ENCODE data around the gene RBMY1D. TPM values are rescaled to one million over a fixed set of nuclear protein-coding genes. Genes with fewer than 3 reads are reported as not detected.
"Not testable (repeated sequence)": the region's sequence is repeated elsewhere in the genome, so short reads cannot be mapped to it uniquely, and the experiment has no call there.

RBMY1D gene
- total RNA-seq, result not detected in 2 replicates

DNA sequence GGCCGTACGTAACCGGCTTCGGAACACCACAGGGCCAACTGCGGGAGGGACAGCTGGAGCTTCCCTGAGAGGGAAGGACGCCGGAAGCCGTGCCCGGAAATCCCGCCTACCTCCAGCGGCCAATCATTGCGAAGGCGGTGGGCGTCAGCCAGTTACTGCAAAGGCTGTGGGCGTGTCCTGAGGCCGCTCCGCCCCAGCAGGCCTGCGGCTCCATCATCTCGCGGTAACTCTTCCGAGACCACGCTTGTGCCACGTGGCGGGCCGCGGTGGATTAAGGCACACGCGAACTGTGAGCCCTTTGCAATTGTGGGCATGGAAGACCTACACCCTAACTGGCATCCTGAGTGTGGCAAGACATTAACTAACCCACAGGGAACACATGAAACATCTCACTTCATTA is at the start of gene RBMY1D:
Gene RBMY1D, minus strand, starts transcription at position 101 of the 400 bp plus-strand sequence. CDS start 2,013 bp downstream, outside the sequence.
- not testable (repeated sequence) for H3K4me1 ChIP-seq (ENCODE audit: insufficient read depth, low read length); H3K27me3 ChIP-seq (ENCODE audit: insufficient read depth, low read length); H3K79me2 ChIP-seq (ENCODE audit: insufficient read depth, low read length); H3K4me2 ChIP-seq (ENCODE audit: insufficient read depth, low read length); H2AFZ ChIP-seq (ENCODE audit: low read length); H3K36me3 ChIP-seq (ENCODE audit: insufficient read depth, low read length); DNase-seq (ENCODE audit: insufficient read length, low spot score, missing footprints); H4K20me1 ChIP-seq (ENCODE audit: insufficient read depth, low read length); H3K27ac ChIP-seq (ENCODE audit: low read depth, low read length); H3K9me3 ChIP-seq (ENCODE audit: low read depth, low read length); H3K4me3 ChIP-seq (ENCODE audit: insufficient read depth, low read length)

DNA sequence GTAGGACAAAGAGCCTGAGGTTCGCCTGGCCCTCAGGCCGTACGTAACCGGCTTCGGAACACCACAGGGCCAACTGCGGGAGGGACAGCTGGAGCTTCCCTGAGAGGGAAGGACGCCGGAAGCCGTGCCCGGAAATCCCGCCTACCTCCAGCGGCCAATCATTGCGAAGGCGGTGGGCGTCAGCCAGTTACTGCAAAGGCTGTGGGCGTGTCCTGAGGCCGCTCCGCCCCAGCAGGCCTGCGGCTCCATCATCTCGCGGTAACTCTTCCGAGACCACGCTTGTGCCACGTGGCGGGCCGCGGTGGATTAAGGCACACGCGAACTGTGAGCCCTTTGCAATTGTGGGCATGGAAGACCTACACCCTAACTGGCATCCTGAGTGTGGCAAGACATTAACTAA is 23.6 kb upstream of the RBMY1D start, which contains the start of gene RBMY1E:
Gene RBMY1E, minus strand, starts transcription at position 101 of the 400 bp plus-strand sequence. CDS start 1,978 bp downstream, outside the sequence.
- not testable (repeated sequence) for DNase-seq (ENCODE audit: insufficient read length, low spot score, missing footprints); H3K36me3 ChIP-seq (ENCODE audit: insufficient read depth, low read length); H3K27ac ChIP-seq (ENCODE audit: low read depth, low read length); H3K9me3 ChIP-seq (ENCODE audit: low read depth, low read length); H3K4me2 ChIP-seq (ENCODE audit: insufficient read depth, low read length); H2AFZ ChIP-seq (ENCODE audit: low read length); H3K79me2 ChIP-seq (ENCODE audit: insufficient read depth, low read length); H3K4me1 ChIP-seq (ENCODE audit: insufficient read depth, low read length); H3K4me3 ChIP-seq (ENCODE audit: insufficient read depth, low read length); H4K20me1 ChIP-seq (ENCODE audit: insufficient read depth, low read length); H3K27me3 ChIP-seq (ENCODE audit: insufficient read depth, low read length)

DNA sequence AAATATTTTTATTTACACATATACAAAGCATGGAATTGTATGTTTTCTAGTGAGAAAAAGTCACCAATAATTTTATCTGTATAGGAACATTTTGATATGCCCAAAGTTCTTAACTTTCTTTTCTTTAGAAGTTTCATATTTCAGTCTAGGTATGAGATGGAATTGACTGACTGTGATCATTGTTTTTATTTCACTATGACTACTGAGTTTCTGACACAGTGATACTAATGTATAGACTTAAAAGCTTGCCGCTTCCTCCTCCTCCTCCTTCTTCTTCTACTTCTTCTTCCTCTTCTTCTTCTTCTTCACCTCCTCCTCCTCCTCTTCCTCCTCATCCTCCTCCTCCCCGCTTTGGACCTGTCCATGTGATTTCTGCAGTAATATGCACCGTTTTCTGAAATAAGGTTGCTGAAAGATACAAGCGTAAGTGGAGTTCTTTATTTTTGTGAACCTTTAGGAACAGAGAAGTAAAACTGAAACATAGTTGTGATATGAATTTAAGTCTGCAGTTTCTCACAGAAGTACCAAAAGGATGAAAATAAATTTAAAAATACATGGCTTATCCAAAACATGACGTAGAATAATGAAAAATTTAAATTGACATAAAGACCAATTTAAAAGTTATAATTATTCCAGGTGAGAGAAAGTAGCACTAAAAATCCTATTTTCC is 24.8 kb downstream of the RBMY1D start:
- not testable (repeated sequence) for H3K9me3 ChIP-seq (ENCODE audit: low read depth, low read length); H3K27me3 ChIP-seq (ENCODE audit: insufficient read depth, low read length); H2AFZ ChIP-seq (ENCODE audit: low read length); H3K4me2 ChIP-seq (ENCODE audit: insufficient read depth, low read length); H3K36me3 ChIP-seq (ENCODE audit: insufficient read depth, low read length); H4K20me1 ChIP-seq (ENCODE audit: insufficient read depth, low read length); DNase-seq (ENCODE audit: insufficient read length, low spot score, missing footprints); H3K4me1 ChIP-seq (ENCODE audit: insufficient read depth, low read length); H3K79me2 ChIP-seq (ENCODE audit: insufficient read depth, low read length); H3K27ac ChIP-seq (ENCODE audit: low read depth, low read length); H3K4me3 ChIP-seq (ENCODE audit: insufficient read depth, low read length)

GRCh38 chrY:21845481-21845880 is 48.8 kb downstream of the RBMY1D start:
- Histone ChIP-seq H3K27ac (ENCODE audit: low read depth, low read length) (no peak overlapping the region), H2AFZ (ENCODE audit: low read length) (no peak overlapping the region), H3K9me3 (ENCODE audit: low read depth, low read length) (no peaks in the 10 kb centered on the region), H3K4me3 (ENCODE audit: insufficient read depth, low read length) (no peak overlapping the region), H3K4me1 (ENCODE audit: insufficient read depth, low read length) (no peaks in the 10 kb centered on the region), H3K79me2 (ENCODE audit: insufficient read depth, low read length) (no peaks in the 10 kb centered on the region), H3K4me2 (ENCODE audit: insufficient read depth, low read length) (no peak overlapping the region), H4K20me1 (ENCODE audit: insufficient read depth, low read length) (no peaks in the 10 kb centered on the region), H3K36me3 (ENCODE audit: insufficient read depth, low read length) (no peaks in the 10 kb centered on the region), H3K27me3 (ENCODE audit: insufficient read depth, low read length) (no peaks in the 10 kb centered on the region)
- DNase-seq (ENCODE audit: insufficient read length, low spot score, missing footprints), result no peak
- TF ChIP-seq, protein P1, sequence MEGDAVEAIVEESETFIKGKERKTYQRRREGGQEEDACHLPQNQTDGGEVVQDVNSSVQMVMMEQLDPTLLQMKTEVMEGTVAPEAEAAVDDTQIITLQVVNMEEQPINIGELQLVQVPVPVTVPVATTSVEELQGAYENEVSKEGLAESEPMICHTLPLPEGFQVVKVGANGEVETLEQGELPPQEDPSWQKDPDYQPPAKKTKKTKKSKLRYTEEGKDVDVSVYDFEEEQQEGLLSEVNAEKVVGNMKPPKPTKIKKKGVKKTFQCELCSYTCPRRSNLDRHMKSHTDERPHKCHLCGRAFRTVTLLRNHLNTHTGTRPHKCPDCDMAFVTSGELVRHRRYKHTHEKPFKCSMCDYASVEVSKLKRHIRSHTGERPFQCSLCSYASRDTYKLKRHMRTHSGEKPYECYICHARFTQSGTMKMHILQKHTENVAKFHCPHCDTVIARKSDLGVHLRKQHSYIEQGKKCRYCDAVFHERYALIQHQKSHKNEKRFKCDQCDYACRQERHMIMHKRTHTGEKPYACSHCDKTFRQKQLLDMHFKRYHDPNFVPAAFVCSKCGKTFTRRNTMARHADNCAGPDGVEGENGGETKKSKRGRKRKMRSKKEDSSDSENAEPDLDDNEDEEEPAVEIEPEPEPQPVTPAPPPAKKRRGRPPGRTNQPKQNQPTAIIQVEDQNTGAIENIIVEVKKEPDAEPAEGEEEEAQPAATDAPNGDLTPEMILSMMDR (IDR thresholded peaks at IDR 0.05; ENCODE audit: extremely low read depth, low read depth, low read length), result no peak

DNA sequence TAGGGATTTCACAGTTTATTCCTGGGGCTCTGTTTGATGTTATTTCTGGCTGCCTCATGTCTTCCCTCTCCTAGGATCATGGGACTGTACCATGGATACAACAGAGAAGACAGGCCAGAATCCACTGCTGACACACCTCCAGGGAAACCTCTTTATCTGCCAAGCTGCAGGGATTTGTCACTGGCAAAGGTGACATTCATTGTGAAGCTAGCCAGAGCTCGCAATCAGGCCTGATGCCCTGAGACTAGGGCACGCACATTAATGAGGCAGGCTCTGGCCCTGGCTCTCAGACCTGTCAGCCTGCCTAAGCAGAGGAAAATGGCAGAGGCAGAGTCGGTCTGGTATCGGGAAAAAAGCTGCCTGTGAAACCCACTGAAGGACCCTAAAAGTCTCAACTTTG is 52.2 kb downstream of the RBMY1D start:
- Histone ChIP-seq H3K4me1 (ENCODE audit: insufficient read depth, low read length) (no peaks in the 10 kb centered on the region), H4K20me1 (ENCODE audit: insufficient read depth, low read length) (no peaks in the 10 kb centered on the region), H3K27ac (ENCODE audit: low read depth, low read length) (no peak overlapping the region), H3K4me2 (ENCODE audit: insufficient read depth, low read length) (no peak overlapping the region), H3K36me3 (ENCODE audit: insufficient read depth, low read length) (no peaks in the 10 kb centered on the region), H3K79me2 (ENCODE audit: insufficient read depth, low read length) (no peaks in the 10 kb centered on the region), H3K27me3 (ENCODE audit: insufficient read depth, low read length) (no peaks in the 10 kb centered on the region), H2AFZ (ENCODE audit: low read length) (no peak overlapping the region), H3K4me3 (ENCODE audit: insufficient read depth, low read length) (no peak overlapping the region), H3K9me3 (ENCODE audit: low read depth, low read length) (no peaks in the 10 kb centered on the region)
- no peak for DNase-seq (ENCODE audit: insufficient read length, low spot score, missing footprints)
- TF ChIP-seq, protein P1 (IDR thresholded peaks at IDR 0.05; ENCODE audit: extremely low read depth, low read depth, low read length), result no peak
